ENCODE measurements around the gene FOXO3. TPM values are rescaled to one million over a fixed set of nuclear protein-coding genes. Genes with fewer than 3 reads are reported as not detected.

The FOXO3 gene
- total RNA-seq, 1 experiment from 2014 or later: 43.8 TPM

GRCh38 chr6:108689272-108690161 is 128.8 kb downstream of the FOXO3 start:
- no peak overlapping the region for H3K27ac ChIP-seq (ENCODE audit: low read length)
- peaks cover 6% of the 10 kb centered on the region; the same call in 1 of the 2 replicates for H3K4me1 ChIP-seq (ENCODE audit: control insufficient read depth, insufficient read depth, low read length)
- no TSS peak for BruUV-seq (replicated peaks)
- intact Hi-C loops (cut with micrococcal nuclease; ENCODE audit: unreplicated experiment): no loop called here
- ChIA-PET POLR2A (no interaction called here), CTCF (no interaction called here)
- no peaks in the 10 kb centered on the region for H3K27me3 ChIP-seq (ENCODE audit: control insufficient read depth, insufficient read depth, low read length)
- TF ChIP-seq POLR2AphosphoS5 (IDR thresholded peaks at IDR 0.05; ENCODE audit: low read depth, low read length) (no peak), SIN3A (IDR thresholded peaks at IDR 0.05; ENCODE audit: borderline replicate concordance, insufficient read depth, low read depth, low read length) (no peak), REST (IDR thresholded peaks at IDR 0.05; ENCODE audit: insufficient read depth in 1 of 2, low read depth in 2 of 2, low read length in 1 of 2) (no peak), CTCF (IDR thresholded peaks at IDR 0.05) (no peak), TCF7L2 (IDR thresholded peaks at IDR 0.05; ENCODE audit: low read depth, low read length) (no peak)
- DNase-seq (ENCODE audit: low read depth, low spot score) (no peak), ATAC-seq (no peak)
- in situ Hi-C loops (cut with HindIII; ENCODE audit: low pct_unique_long_range_greater_than_20kb, low sequenced_read_pairs): no loop called here
- H3K4me3 ChIP-seq (ENCODE audit: low read depth in 2 of 2, low read length in 2 of 2): no peak overlapping the region
- H3K36me3 ChIP-seq (ENCODE audit: control insufficient read depth, insufficient read depth, low read length): no peaks in the 10 kb centered on the region
- H3K9me3 ChIP-seq (ENCODE audit: control insufficient read depth, insufficient read depth, low read depth, low read length): no peaks in the 10 kb centered on the region

- in situ Hi-C loops (cut with HindIII; ENCODE audit: low pct_unique_long_range_greater_than_20kb, low sequenced_read_pairs) (no loop called here), intact Hi-C loops (cut with micrococcal nuclease; ENCODE audit: unreplicated experiment) (no loop called here)
- BruUV-seq (replicated peaks): no TSS peak
- no peak for DNase-seq (ENCODE audit: low read depth, low spot score)
- no peaks in the 10 kb centered on the region for H3K36me3 ChIP-seq (ENCODE audit: control insufficient read depth, insufficient read depth, low read length)
- H3K4me1 ChIP-seq (ENCODE audit: control insufficient read depth, insufficient read depth, low read length): no peaks in the 10 kb centered on the region
- H3K27me3 ChIP-seq (ENCODE audit: control insufficient read depth, insufficient read depth, low read length): no peaks in the 10 kb centered on the region
- ATAC-seq: no peak
- TF ChIP-seq REST (IDR thresholded peaks at IDR 0.05; ENCODE audit: insufficient read depth in 1 of 2, low read depth in 2 of 2, low read length in 1 of 2) (no peak), CTCF (IDR thresholded peaks at IDR 0.05) (no peak), SIN3A (IDR thresholded peaks at IDR 0.05; ENCODE audit: borderline replicate concordance, insufficient read depth, low read depth, low read length) (no peak), TCF7L2 (IDR thresholded peaks at IDR 0.05; ENCODE audit: low read depth, low read length) (no peak), POLR2AphosphoS5 (IDR thresholded peaks at IDR 0.05; ENCODE audit: low read depth, low read length) (no peak)
- no peaks in the 10 kb centered on the region for H3K9me3 ChIP-seq (ENCODE audit: control insufficient read depth, insufficient read depth, low read depth, low read length)
- ChIA-PET POLR2A (no interaction called here), CTCF (no interaction called here)
- no peak overlapping the region for H3K4me3 ChIP-seq (ENCODE audit: low read depth in 2 of 2, low read length in 2 of 2)
- H3K27ac ChIP-seq (ENCODE audit: low read length): no peak overlapping the region
These were observed 129.8 kb downstream of the FOXO3 start for GRCh38 chr6:108690326-108691049.
